Spleen (tissue), 7 donors: ENCODE measurements around the gene TTC14.

Experiments used
- POLR2A ChIP-seq, 3 donors: fragments of 450-650 bp; IDR thresholded peaks; one replicate each; pipeline ENCODE4 v1.5.1; 2017; ENCODE audit warnings: antibody characterized with exemption in 3 of 3, mild to moderate bottlenecking in 1 of 3
- TF ChIP-seq, protein P1 (sequence below), 11 experiments: fragments of 200-600 bp in 7 of 11; fragments of 450-650 bp in 4 of 11; sonication (generic) in 4 of 11; IDR thresholded peaks in 8 of 11; conservative IDR thresholded peaks in 3 of 11; 1 replicate in 7 of 11; 2 replicates in 4 of 11; pipeline versions ENCODE4 v1.4.0 to v1.8.0; 2016 to 2021; ENCODE audit warnings: antibody characterized with exemption in 11 of 11, inconsistent platforms in 4 of 11, mild to moderate bottlenecking in 1 of 11
- donor health status: DM: no; HTN: no; CAD: no; lungs with moderate emphysema.
- donor health status: DM: no; HTN: no; CAD: no.
- donor health status: DM: no; HTN: no; CAD: no.

DNA sequence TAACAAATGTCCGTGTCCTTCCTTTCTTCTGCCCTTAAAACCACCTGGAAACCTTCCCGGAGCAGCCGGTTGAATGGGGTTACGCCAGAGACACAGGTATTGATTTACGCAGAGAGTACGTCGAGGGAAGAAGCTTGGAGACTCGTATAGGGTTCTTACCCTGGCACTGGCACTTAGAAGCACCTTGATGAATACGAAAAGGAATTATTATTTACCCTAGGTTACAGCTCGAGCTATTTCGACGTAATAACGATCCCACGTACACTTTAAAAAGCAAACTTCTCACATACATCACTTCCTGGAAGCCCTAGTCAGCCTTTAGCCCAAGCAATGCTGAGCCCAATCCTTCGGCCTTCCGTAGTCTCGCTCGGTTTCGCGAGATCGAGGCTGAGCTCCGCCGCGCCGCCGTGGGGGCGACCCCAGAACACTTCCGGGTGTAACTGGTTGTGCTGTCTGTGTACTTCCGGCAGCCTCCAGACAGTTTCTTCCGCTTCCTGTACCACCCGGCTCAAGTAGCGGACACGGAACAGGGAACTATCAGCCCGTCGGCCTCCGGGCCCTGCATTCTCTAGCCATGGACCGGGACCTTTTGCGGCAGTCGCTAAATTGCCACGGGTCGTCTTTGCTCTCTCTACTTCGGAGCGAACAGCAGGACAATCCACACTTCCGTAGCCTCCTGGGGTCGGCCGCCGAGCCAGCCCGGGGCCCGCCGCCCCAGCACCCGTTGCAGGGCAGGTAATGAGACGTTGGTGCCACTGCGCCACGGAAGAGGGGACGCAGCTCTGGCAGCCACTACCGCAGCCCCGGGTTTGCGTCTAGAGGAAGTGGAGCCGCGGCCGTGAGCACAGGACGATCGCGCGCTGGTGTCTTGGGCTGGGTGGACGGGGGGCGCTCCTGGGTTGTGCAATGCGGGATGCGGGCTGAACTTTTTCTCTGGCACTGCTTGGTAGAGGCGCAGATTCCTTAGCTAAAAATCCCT lies at the start of gene TTC14:
- peak in 2 of 3 donors; percentile 31 to 36 for TF ChIP-seq POLR2A (IDR thresholded peaks at IDR 0.05)
- TF ChIP-seq, protein P1, sequence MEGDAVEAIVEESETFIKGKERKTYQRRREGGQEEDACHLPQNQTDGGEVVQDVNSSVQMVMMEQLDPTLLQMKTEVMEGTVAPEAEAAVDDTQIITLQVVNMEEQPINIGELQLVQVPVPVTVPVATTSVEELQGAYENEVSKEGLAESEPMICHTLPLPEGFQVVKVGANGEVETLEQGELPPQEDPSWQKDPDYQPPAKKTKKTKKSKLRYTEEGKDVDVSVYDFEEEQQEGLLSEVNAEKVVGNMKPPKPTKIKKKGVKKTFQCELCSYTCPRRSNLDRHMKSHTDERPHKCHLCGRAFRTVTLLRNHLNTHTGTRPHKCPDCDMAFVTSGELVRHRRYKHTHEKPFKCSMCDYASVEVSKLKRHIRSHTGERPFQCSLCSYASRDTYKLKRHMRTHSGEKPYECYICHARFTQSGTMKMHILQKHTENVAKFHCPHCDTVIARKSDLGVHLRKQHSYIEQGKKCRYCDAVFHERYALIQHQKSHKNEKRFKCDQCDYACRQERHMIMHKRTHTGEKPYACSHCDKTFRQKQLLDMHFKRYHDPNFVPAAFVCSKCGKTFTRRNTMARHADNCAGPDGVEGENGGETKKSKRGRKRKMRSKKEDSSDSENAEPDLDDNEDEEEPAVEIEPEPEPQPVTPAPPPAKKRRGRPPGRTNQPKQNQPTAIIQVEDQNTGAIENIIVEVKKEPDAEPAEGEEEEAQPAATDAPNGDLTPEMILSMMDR (IDR thresholded peaks at IDR 0.05 in 8 of 11, conservative IDR thresholded peaks at IDR 0.05 in 3 of 11) = peak in 3 of 11 experiments; percentile 17 to 45 (median 24)
